Posterior vena cava (tissue), 2 donors: Measurements from ENCODE around the gene CNTNAP4. TPM values are rescaled to one million over a fixed set of nuclear protein-coding genes. Genes with fewer than 3 reads are reported as not detected.
A peak's percentile ranks its signal among the peaks of the same experiment; 100 is the strongest.

Experiments used
- DNase-seq: peaks from one replicate; pipeline ENCODE4 v3.0.0-alpha.2; 2020; ENCODE audit warnings: low spot score
- intact Hi-C, 2 donors: fragments of 100-400 bp; cut with DNase I; formaldehyde crosslinking; loops; one replicate each; pipeline versions ENCODE4 v1.14.1 to v1.14.2; 2022 to 2023
- total RNA-seq, 2 donors: library from RNA; stranded (reverse); fragmentation: NEBNext Ultra II Directional; extraction: Animal tissue kit (Norgen Biotek cat#: 25700); gene quantifications; one replicate each; pipeline ENCODE4 v1.2.1, GENCODE V29; 2021
- donor health status: DM: yes; HTN: yes; CAD: no.
- donor health status: DM: yes; HTN: yes; CAD: no.

Gene CNTNAP4
- total RNA-seq, 2 donors from 2014 or later, result 0.24 TPM; not detected in 1

DNA sequence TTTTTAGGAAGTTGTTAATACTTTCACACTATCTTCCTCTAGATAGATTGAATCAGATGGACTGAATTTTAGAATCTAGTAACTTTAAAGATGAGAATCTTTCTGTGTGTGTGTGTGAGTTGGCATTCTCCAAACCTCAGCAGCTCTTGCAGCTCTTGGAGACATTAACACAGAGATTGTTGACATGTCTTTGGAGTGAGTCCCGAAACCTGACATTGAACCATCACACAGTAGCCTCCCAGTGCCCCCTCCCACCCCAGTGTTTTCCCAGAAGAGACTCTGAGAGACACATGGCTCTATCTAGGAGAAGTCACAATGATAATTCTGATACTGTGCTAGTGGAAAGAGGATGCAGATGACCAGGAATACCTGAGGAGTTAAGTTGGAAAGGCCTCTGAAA lies 103.9 kb downstream of the CNTNAP4 start:
- no peak for DNase-seq
- intact Hi-C loops, result no loop called here

DNA sequence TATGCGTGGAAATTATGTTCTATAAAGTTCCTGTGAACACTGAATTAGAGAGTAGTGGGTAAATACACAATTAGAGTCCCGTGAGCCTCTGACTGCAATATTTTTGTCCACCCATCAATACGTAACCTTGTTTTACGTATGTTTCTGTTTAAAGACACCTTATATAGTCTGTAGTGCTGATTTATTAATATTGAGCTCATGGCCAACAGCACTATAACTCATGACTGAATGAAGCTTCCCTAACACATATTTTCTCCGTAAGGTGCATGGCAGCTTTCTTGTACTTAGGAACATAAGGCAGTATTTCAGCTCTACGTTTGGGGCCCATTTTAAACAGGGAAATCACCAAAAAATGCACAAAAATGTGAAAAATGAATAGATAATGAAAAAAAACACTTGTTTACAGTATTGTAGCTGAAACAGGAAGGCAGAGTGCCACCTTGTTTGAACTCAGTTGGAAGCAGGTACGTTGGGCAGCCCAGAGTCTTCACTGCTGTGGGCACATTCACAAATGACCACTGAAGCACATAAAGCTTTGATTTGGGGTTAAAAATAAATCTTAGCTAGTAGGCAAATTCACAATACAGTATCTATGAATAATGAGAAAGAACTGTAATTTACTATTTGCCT lies 108.5 kb downstream of the CNTNAP4 start:
- DNase-seq, result no peak
- intact Hi-C loops, result no loop called here

- no peak for DNase-seq
- intact Hi-C loops, result no loop called here
Observed at GRCh38 chr16:76386784-76387183, 109.6 kb downstream of the CNTNAP4 start.

GRCh38 chr16:76387994-76388393 lies 110.8 kb downstream of the CNTNAP4 start:
- intact Hi-C loops, result no loop called here
- DNase-seq, result no peak

DNA sequence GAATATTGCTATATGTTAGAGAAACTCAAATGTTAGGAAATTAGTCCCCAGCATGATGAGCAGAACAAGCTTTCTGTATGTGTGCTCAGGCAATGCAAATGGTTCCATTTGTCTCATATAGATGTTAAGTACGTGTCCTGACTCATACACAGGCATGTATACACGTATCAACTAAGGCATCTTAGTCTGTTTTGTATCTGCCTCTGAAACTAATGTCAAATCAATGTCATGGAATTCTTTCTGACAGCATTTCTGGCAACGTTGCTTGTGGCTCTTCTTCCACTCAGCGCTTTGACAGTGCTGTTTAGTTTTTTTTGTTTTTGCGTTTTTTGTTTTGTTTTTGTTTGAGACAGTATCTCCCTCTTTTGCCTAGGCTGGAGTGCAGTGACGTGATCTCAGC lies 111.9 kb downstream of the CNTNAP4 start:
- intact Hi-C loops, result no loop called here
- no peak for DNase-seq

DNA sequence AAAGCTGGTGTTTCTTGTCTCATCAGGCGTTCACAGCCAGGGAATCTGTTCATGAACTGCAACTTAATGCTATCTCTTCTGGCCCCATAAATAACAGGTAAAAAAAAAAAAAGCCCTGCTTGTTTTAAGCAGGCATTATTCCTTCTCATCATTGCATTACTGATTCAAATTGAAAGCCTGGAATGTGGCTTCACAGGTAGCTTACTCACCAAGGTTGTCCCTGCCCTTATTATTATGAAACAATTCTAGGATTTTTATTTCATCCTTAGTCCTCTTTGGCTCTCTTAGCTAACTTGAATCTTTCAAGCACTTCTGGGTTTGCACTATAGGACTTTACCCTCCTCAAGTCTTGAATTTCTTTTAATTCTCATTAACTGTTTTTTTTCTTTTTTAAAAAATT lies 113.3 kb downstream of the CNTNAP4 start:
- DNase-seq, result no peak
- intact Hi-C loops, result no loop called here

DNA sequence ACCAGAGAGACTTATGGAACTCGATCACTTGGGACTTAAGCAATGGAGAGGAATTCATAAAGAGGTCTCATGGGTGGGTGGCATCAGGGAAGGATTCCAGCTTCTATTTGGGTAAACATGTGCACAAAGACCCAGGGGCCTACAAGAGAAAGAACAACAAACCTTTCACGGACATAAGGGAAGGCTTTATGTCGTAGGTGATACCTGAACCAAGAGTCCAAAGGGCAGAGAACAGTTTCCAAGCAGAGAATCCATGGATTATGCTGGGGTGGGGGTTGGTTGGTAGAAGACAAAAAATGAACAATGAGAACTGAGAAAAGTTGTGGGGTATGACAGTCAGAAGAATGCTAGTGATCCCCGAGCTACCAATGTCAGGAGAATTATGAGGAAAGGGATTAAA lies 119.8 kb downstream of the CNTNAP4 start:
- no peak for DNase-seq
- intact Hi-C loops, result no loop called here

DNA sequence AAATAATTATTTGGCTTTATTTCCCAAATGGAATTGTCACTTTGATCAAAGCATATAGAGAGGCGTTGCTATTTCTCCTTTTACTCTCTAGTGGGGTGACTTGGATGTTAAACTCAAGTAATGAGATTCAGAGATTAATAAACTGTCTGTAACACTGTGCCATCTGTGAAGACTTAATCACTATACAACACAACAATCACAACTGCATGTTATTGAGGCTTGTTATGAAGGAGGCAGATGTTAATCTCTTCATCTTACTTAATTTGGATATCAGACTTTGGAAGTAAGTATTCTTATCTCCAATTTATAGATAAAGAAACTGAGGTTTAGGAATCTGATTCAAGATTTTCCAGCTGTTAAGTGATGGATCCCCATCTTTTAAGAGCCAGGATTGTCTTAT lies 132.5 kb downstream of the CNTNAP4 start:
- DNase-seq, result no peak
- intact Hi-C loops, result no loop called here

- no peak for DNase-seq
- intact Hi-C loops, result loop anchor here in 1 of 2 donors (10.0 kb wide), 1 partner anchor 627 kb away; no protein-coding TSS in a partner anchor
Observed at GRCh38 chr16:76421571-76421970, 144.4 kb downstream of the CNTNAP4 start.

GRCh38 chr16:76428858-76429257 lies 151.7 kb downstream of the CNTNAP4 start:
- intact Hi-C loops, result loop anchor here in 1 of 2 donors (10.0 kb wide), 1 partner anchor 634 kb away; no protein-coding TSS in a partner anchor
- no peak for DNase-seq

DNA sequence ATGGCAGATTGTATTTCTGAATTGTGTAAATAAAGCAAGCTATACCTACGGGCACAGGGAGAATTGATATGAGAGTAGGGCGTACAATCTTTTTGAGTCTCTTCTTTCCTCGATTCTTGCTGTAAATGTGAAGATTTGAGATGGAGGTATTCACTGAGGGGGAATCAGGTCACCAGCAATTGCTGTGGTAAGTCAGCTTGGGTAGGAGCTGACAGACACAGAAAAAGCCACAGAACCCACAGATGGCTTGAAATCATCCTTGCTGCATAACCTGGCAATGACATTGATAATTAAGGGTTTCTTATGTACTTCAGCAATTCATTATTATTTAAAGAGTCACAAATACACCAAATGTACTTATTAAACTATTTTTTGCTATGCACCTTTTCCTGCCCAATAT lies 164.2 kb downstream of the CNTNAP4 start:
- intact Hi-C loops, result no loop called here
- no peak for DNase-seq

DNA sequence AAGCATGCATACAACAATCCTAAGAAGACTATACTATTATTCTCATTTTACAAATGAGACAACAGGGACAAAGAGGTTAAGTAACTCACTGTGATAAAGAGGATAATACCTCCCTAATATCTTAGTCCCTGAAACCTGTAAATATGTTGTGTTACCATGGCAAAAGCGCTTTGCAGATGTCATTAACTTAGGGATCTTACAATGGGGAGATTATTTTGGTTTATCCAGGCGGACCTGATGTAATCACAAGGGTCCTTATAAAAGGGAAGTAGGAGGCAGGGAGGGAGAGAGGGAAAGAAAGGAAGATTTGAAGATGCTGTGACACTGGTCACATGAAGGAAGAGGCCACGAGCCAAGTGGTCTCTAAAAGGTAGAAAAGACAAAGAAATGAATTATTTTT lies 164.7 kb downstream of the CNTNAP4 start:
- intact Hi-C loops, result no loop called here
- no peak for DNase-seq

- intact Hi-C loops, result loop anchor here in 1 of 2 donors (1.0 kb wide), 1 partner anchor 14 kb away; no protein-coding TSS in a partner anchor
- no peak for DNase-seq
Observed at GRCh38 chr16:76443973-76444372, 166.8 kb downstream of the CNTNAP4 start.

GRCh38 chr16:76444832-76445231 lies 167.6 kb downstream of the CNTNAP4 start:
- no peak for DNase-seq
- intact Hi-C loops, result no loop called here

- DNase-seq, result no peak
- intact Hi-C loops, result no loop called here
Observed at GRCh38 chr16:76445815-76446214, 168.6 kb downstream of the CNTNAP4 start.

DNA sequence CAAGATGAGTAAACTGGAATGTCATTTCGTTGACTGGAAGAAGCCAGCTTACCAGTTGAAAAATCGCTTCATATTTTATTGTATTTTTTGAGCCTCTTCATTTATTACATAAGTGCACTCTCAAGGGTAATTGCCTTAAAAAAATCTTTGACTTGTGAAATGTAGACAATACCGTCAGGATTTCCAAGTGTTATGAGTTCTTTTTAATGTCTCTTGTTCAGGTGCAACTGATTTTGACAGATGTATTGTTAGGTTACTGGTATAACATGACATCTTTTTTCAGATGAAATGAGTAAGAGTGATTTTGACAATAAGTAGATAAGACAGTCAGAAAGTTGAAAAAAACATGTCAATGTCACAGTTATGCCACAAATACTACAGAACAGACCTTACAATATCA lies 169.1 kb downstream of the CNTNAP4 start:
- DNase-seq, result no peak
- intact Hi-C loops, result no loop called here

GRCh38 chr16:76450890-76451289 lies 173.7 kb downstream of the CNTNAP4 start:
- intact Hi-C loops, result no loop called here
- peak; percentile 66 for DNase-seq

DNA sequence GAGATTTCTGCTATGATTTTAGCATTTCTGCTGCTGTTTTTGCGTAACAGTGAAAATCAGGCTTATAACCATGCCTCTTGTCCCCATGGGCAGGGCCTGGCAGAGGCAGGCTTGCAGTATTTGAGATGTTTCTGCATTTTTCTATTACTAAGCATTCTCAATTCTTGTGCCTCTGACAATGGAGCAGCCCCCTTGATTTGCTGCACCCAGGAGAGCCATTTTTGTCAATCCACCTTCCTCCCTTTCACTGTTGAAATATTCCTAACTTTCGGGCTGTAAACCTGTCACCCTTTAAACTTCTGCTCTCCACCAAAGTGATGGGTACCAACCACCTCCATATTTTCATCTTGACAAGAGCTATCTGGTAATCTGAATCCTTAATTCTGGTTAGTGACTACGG lies 178.1 kb downstream of the CNTNAP4 start:
- intact Hi-C loops, result no loop called here

DNA sequence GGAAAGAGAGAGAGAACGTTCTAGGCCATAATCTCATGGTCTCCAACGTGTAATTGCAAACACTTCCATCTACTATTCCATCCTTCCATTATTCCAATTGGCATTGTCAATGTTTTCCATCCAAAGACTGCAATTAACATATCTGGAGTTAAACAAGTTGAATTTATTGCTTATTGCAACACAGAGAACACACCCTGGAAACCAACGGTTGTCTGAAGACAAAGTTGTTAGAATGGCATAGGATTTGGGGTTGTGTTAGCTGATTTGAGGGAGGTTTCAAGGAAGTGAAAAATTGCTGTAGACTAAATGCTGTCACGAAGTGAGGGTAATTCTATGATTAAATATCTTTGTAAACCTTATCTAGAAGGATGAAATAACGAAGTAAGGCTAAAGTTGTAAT lies 178.8 kb downstream of the CNTNAP4 start:
- intact Hi-C loops, result no loop called here
- DNase-seq, result no peak

More for the DNA sequence above, 178.1 kb downstream of the CNTNAP4 start:
- no peak for DNase-seq

GRCh38 chr16:76459111-76459510 lies 181.9 kb downstream of the CNTNAP4 start:
- intact Hi-C loops, result no loop called here
- no peak for DNase-seq

DNA sequence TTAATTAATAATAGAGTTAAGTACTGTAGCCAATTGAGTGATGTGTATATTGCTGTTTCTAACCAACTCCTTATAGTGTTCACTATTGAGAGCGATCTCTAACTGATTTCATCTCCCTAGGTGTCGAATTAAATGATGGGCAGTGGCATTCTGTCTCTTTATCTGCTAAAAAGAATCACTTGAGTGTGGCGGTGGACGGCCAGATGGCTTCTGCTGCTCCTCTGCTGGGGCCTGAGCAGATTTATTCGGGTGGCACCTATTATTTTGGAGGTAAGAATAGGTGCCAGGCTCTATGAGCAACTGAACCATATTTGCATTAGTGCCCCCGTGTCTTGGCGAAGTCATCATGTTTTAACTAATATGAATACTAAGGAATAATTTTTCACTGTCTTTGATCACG lies 184.6 kb downstream of the CNTNAP4 start:
- no peak for DNase-seq
- intact Hi-C loops, result no loop called here
